Endometrial microvascular endothelial cells (primary cell): ENCODE results near the gene UGT1A5. TPM values are rescaled to one million over a fixed set of nuclear protein-coding genes. Genes with fewer than 3 reads are reported as not detected.
"Not testable (repeated sequence)": the region's sequence is repeated elsewhere in the genome, so short reads cannot be mapped to it uniquely, and the experiment has no call there.

Source experiments
- in situ Hi-C: cut with HindIII; loops from 2 replicates; pipeline ENCODE4 v1.10.0; 2017; ENCODE audit warnings: low sequenced_read_pairs, low pct_unique_long_range_greater_than_20kb; ENCODE audit errors: inconsistent ontology term
- total RNA-seq: library from RNA; depleted of rRNA; stranded (reverse); fragments of >200 nt; gene quantifications from one replicate; pipeline ENCODE4 v1.2.3, GENCODE V29; 2015; ENCODE audit errors: inconsistent ontology term

Gene UGT1A5
- total RNA-seq, 1 donor from 2014 or later = not detected

GRCh38 chr2:233736868-233737653 lies 24.4 kb downstream of the UGT1A5 start:
- in situ Hi-C loops = not testable (repeated sequence)

DNA sequence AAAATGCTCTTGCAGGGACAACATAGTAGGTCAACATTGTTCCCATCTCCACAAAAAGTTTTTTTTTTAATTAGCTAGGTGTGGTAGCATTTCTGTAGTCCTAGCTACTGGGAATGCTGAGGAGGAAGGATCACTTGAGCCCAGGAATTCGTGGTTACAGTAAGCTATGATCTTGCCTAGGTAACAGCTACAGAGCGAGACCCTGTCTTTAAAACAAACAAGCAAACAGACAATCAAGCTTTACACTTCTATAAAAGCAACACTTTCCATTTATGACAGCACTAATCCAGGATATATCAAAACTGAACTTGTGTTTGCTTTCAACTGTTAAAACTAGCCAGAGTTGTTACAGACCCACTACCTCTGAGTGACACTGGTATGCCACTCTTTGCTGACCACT lies 28.2 kb downstream of the UGT1A5 start:
- in situ Hi-C loops = no loop called here

GRCh38 chr2:233743464-233744259 lies 31.0 kb downstream of the UGT1A5 start:
- in situ Hi-C loops = no loop called here

GRCh38 chr2:233745073-233745755 lies 32.5 kb downstream of the UGT1A5 start:
- in situ Hi-C loops = no loop called here

- in situ Hi-C loops = not testable (repeated sequence)
Observed at GRCh38 chr2:233745838-233746237, 33.1 kb downstream of the UGT1A5 start.

DNA sequence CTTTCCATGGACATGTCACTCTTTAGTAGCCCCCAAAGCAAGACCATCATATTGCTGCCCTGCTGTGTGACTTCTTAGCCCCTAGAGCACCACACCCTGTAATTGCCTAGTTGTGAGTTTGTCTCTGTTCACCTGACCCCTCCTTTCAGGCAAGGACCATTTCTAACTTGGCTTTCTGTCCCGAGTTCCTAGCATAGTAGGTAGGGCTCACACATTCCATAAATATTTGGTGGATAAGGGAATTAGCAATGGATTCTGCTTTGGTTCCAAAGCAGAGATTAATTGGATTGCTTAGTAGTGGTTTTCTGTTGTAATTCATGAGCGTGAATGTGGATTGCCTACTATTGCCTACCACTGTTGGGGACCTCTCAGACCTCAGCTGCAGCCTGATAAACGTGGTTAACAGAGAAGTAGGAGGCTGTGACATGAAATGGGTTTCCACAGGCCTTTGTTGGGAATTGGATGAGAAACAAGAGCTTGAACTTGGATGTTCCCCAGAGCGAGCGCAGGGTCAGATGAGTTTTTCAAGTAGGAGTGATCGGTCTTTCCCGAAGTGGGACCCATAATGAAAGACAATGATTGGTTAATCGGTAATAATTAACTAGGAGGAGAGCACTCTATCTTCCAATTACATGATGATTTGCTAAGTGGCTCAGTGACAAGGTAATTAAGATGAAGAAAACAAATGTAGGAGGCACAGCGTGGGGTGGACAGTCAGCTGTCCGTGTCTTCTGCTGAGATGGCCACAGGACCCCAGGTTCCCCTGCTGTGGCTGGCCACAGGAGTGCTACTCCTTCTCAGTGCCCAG lies 34.0 kb downstream of the UGT1A5 start:
- in situ Hi-C loops = no loop called here

- in situ Hi-C loops = no loop called here
Observed at GRCh38 chr2:233747283-233747544, 34.5 kb downstream of the UGT1A5 start.

GRCh38 chr2:233750689-233751088 lies 38.0 kb downstream of the UGT1A5 start:
- in situ Hi-C loops = not testable (repeated sequence)

GRCh38 chr2:233751212-233752009 lies 38.7 kb downstream of the UGT1A5 start:
- in situ Hi-C loops = not testable (repeated sequence)

- in situ Hi-C loops = no loop called here
Observed at GRCh38 chr2:233754872-233755611, 42.3 kb downstream of the UGT1A5 start.

GRCh38 chr2:233756429-233757081 lies 43.8 kb downstream of the UGT1A5 start:
- in situ Hi-C loops = no loop called here

DNA sequence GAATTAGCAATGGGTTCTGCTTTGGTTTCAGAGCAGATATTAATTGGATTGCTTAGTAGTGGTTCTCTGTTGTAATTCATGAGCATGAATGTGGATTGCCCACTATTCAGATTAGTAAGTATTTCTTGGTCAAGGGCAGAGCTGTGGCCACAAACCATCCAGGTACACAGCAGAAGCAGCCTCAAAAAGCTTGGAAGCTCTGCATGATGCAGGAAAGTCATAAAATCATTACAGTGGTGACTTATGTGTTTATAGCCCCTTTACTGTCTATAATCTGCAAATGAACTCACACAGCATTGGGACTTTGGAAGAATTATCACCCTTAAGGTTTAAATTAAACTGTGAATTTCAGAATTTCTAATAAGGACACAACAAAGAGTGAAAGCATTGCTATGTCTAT lies 45.4 kb downstream of the UGT1A5 start:
- in situ Hi-C loops = no loop called here

GRCh38 chr2:233758849-233759248 lies 46.1 kb downstream of the UGT1A5 start:
- in situ Hi-C loops = no loop called here

DNA sequence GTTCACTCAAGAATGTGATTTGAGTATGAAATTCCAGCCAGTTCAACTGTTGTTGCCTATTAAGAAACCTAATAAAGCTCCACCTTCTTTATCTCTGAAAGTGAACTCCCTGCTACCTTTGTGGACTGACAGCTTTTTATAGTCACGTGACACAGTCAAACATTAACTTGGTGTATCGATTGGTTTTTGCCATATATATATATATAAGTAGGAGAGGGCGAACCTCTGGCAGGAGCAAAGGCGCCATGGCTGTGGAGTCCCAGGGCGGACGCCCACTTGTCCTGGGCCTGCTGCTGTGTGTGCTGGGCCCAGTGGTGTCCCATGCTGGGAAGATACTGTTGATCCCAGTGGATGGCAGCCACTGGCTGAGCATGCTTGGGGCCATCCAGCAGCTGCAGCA lies 47.3 kb downstream of the UGT1A5 start, which contains the start of gene UGT1A1:
UGT1A1 (plus strand) TSS at position 228 of the 400 bp plus-strand sequence; CDS start at position 246, 18 bp downstream.
- in situ Hi-C loops = no loop called here

DNA sequence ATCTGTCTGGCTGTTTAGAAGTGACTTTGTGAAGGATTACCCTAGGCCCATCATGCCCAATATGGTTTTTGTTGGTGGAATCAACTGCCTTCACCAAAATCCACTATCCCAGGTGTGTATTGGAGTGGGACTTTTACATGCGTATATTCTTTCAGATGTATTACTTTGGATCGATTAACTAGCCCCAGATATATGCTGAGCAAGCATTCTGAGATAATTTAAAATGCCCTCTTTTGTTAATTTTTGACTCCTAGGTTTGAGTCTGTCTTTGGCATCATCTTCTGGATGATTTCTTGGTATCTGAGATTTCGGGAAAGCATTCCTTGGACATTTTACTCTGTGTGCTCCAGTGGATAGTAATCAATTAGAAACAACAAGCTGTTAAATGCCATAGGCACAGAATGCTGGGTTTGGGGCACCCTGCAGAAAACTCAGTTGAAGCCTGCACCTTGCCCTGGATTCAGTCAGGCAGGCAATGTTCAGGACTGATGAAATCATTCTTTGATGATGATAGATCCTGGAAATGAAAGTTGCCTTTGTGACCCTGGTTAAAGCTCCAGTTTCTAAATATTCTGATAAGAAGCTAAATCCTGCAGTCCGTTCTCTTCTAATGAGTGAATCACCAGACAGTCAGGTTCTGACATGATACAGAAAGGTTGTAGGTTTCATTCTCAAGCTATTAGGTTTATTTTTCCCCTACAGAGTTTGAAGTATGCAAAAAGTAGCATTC lies 48.5 kb downstream of the UGT1A5 start:
- in situ Hi-C loops = no loop called here

- in situ Hi-C loops = no loop called here
Observed at GRCh38 chr2:233764264-233764663, 51.6 kb downstream of the UGT1A5 start.
